ENCODE measurements around the gene PRORP.

DNA sequence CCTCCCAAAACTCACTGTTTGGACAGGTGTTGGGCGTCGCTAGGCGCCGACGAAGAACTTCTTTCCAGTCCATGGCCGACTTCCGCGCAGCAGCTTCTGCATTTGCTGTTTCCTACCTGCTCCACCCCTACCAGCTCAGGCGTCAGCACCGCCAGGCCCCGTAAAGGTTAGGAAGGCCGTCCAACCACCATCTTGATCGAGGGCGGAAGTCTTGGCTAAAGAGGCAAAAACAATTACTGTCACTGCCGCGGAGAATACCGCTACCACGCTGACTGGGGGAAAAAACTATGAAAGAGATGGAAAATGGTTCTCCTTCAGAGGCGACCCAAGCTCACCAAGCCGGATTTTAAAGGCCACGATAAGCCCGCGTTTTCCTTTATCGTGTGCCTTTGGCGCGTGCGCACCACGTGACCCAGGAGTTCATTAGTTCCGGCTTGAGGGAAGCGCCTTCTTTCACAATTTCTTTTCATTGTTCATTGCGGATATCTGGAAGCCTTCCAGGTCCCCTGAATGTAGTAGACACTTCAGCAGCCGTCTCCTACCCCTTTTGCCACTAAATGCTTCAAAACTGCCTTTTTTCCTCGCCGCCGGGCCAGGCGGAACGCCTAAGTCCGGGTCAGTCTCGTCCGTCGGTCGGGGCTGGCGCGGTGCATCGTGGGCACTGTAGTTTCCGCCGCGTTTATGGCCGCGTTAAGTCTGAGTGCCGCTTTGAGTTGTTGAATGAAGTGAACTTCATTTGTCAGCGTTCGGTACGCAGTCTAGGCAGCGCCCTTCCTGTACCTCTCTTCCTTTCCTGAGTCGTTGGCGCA is at the start of gene PRORP, which contains the start of gene PPP2R3C:
- TF ChIP-seq, protein P1, sequence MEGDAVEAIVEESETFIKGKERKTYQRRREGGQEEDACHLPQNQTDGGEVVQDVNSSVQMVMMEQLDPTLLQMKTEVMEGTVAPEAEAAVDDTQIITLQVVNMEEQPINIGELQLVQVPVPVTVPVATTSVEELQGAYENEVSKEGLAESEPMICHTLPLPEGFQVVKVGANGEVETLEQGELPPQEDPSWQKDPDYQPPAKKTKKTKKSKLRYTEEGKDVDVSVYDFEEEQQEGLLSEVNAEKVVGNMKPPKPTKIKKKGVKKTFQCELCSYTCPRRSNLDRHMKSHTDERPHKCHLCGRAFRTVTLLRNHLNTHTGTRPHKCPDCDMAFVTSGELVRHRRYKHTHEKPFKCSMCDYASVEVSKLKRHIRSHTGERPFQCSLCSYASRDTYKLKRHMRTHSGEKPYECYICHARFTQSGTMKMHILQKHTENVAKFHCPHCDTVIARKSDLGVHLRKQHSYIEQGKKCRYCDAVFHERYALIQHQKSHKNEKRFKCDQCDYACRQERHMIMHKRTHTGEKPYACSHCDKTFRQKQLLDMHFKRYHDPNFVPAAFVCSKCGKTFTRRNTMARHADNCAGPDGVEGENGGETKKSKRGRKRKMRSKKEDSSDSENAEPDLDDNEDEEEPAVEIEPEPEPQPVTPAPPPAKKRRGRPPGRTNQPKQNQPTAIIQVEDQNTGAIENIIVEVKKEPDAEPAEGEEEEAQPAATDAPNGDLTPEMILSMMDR (IDR thresholded peaks at IDR 0.05): no peak
- TF ChIP-seq POLR2A (IDR thresholded peaks at IDR 0.05): no peak

Data from breast epithelium (tissue), 3 donors.